ENCODE results near the gene DENND6A. TPM values are rescaled to one million over a fixed set of nuclear protein-coding genes. Genes with fewer than 3 reads are reported as not detected.

The DENND6A gene, protein sequence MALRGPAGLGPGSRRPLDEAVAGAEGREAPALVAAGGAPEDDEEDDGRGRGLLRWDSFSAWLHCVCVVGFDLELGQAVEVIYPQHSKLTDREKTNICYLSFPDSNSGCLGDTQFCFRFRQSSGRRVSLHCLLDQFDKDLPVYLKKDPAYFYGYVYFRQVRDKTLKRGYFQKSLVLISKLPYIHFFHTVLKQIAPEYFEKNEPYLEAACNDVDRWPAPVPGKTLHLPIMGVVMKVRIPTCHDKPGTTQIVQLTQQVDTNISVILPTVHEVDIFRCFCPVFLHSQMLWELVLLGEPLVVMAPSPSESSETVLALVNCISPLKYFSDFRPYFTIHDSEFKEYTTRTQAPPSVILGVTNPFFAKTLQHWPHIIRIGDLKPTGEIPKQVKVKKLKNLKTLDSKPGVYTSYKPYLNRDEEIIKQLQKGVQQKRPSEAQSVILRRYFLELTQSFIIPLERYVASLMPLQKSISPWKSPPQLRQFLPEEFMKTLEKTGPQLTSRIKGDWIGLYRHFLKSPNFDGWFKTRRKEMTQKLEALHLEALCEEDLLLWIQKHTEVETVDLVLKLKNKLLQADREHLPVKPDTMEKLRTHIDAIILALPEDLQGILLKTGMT
- total RNA-seq, result 10 to 100 TPM in 3 of 4 donors, 1 to 10 TPM in 1; 9.4 to 29.7 (median 18.9) TPM

DNA sequence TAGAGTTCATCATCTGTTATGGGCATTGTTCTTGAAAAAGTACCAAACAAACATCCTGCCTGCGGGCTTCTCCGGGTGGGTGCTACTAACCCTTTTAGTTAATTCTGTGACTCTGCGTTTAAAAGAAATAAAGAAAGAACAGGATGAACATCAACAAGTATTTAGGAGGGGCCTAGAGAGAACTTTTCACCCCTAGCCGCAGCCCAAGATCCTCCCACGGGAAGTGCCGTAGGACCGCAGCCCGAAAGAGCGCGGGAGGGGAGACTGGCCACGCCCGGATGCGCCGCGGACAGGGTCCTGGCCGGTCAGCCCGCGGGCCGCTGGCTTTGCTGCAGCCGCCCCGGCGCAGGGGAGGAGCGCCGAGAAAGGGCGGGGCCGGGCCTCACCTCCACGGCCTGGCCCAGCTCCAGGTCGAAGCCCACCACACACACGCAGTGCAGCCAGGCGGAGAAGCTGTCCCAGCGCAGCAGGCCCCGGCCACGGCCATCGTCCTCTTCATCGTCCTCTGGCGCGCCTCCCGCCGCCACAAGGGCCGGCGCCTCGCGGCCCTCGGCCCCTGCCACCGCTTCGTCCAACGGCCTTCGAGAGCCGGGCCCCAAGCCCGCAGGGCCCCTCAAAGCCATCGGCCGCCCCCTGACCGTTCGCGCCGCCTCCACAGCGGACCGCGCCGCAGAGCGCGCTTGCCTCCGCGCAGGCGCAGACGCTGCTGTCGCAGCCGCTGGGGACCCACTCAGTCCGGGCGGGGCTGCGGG lies at the start of gene DENND6A:
Gene DENND6A (minus strand): TSS at position 682 of the 752 bp plus-strand sequence. CDS start 59 bp downstream, at position 623.
- intact Hi-C loops (cut with DNase I; ENCODE audit: low total_unique reads), result no loop called here

DNA sequence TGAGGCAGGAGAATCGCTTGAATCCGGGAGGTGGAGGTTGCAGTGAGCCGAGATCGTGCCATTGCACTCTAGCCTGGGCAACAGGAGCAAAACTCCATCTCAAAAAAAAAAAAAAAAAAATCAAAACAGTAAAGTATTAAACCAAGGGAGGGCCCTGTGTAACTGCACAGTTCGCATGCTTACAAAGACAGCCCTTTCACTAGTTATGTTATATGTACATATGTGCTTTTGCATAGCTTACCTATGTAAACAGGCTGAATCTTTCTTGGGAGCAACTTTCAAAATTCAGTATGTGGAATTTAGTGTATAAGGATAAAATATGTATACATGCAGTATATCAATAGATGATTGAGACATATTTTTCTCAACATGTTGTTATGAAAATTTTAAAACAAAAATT lies 47.1 kb upstream of the DENND6A start:
- no peaks in the 10 kb centered on the region for H3K9me3 ChIP-seq
- no peak overlapping the region for H3K27ac ChIP-seq
- 95 to 97% methylated on average over 5 of the region's 5 CpGs for WGBS, 2 donors (ENCODE audit: low coverage in 1 of 2)
- no peaks in the 10 kb centered on the region for H3K36me3 ChIP-seq
- TF ChIP-seq POLR2A (IDR thresholded peaks at IDR 0.05) (no peak), POLR2AphosphoS5 (IDR thresholded peaks at IDR 0.05) (no peak), EP300 (IDR thresholded peaks at IDR 0.05; ENCODE audit: low read depth) (no peak)
- TF ChIP-seq, protein P1, sequence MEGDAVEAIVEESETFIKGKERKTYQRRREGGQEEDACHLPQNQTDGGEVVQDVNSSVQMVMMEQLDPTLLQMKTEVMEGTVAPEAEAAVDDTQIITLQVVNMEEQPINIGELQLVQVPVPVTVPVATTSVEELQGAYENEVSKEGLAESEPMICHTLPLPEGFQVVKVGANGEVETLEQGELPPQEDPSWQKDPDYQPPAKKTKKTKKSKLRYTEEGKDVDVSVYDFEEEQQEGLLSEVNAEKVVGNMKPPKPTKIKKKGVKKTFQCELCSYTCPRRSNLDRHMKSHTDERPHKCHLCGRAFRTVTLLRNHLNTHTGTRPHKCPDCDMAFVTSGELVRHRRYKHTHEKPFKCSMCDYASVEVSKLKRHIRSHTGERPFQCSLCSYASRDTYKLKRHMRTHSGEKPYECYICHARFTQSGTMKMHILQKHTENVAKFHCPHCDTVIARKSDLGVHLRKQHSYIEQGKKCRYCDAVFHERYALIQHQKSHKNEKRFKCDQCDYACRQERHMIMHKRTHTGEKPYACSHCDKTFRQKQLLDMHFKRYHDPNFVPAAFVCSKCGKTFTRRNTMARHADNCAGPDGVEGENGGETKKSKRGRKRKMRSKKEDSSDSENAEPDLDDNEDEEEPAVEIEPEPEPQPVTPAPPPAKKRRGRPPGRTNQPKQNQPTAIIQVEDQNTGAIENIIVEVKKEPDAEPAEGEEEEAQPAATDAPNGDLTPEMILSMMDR (IDR thresholded peaks at IDR 0.05), result no peak
- intact Hi-C loops (cut with DNase I; ENCODE audit: low total_unique reads) (no loop called here), in situ Hi-C loops (cut with MboI; ENCODE audit: low pct_ligation_motif_present in 1 of 4, low pct_unique_long_range_greater_than_20kb in 1 of 4, low sequenced_read_pairs in 3 of 4) (no loop called here)
- no peaks in the 10 kb centered on the region for H3K27me3 ChIP-seq
- no peaks in the 10 kb centered on the region for H3K4me1 ChIP-seq
- no peak for DNase-seq
- no peak overlapping the region for H3K4me3 ChIP-seq

More for the DNA sequence above, at the start of gene DENND6A:
- WGBS, 2 donors (ENCODE audit: low coverage in 1 of 2), result 0% methylated on average over 3 to 28 of the region's 71 CpGs
- H3K4me3 ChIP-seq, result peak within 1 kb of the TSS; percentile 70 to 100 (median 90)
- in situ Hi-C loops (cut with MboI; ENCODE audit: low pct_ligation_motif_present in 1 of 4, low pct_unique_long_range_greater_than_20kb in 1 of 4, low sequenced_read_pairs in 3 of 4), result loop anchor here in 1 of 4 donors (10.0 kb wide), 1 partner anchor 62 kb away; the partner anchor contains the start of gene SLMAP
- H3K27ac ChIP-seq, result peak within 1 kb of the TSS; percentile 98 to 100 (median 100)
- no peaks in the 10 kb centered on the region for H3K27me3 ChIP-seq
- TF ChIP-seq POLR2A (IDR thresholded peaks at IDR 0.05) (peak; percentile 96), EP300 (IDR thresholded peaks at IDR 0.05; ENCODE audit: low read depth) (no peak), POLR2AphosphoS5 (IDR thresholded peaks at IDR 0.05) (peak; percentile 98 to 99 (median 99))
- DNase-seq, result peak; percentile 85
- peaks cover 13 to 46% (median 21%) of the 10 kb centered on the region in 4 donors for H3K4me1 ChIP-seq
- no peaks in the 10 kb centered on the region for H3K36me3 ChIP-seq
- no peaks in the 10 kb centered on the region for H3K9me3 ChIP-seq

DNA sequence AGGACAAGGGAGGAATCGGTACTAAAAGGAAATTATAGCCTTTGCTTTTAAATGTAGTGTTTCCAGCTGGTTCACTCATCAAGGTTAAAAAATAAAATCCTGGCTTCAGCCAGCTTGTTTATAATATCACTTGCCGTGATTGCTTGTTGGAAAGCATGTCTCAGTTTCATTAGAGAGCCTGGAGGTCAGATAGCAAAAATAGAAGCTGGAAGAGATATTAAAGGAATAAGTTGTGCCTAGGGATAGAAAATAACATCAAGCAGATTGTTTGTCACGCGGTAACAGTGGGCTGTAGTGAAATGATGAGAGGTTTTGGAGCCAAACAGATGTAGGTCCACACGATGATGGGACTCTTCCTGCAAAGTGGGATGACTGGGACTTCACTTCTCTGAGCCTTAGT lies 45.5 kb upstream of the DENND6A start:
- no peaks in the 10 kb centered on the region for H3K9me3 ChIP-seq
- intact Hi-C loops (cut with DNase I; ENCODE audit: low total_unique reads) (no loop called here), in situ Hi-C loops (cut with MboI; ENCODE audit: low pct_ligation_motif_present in 1 of 4, low pct_unique_long_range_greater_than_20kb in 1 of 4, low sequenced_read_pairs in 3 of 4) (no loop called here)
- 74 to 80% methylated on average over 5 of the region's 5 CpGs for WGBS, 2 donors (ENCODE audit: low coverage in 1 of 2)
- no peak for DNase-seq
- H3K4me1 ChIP-seq, result no peaks in the 10 kb centered on the region
- no peaks in the 10 kb centered on the region for H3K36me3 ChIP-seq
- H3K27me3 ChIP-seq, result no peaks in the 10 kb centered on the region
- H3K4me3 ChIP-seq, result no peak overlapping the region
- H3K27ac ChIP-seq, result peak overlapping the region in 1 of 4 donors; percentile 3
- TF ChIP-seq POLR2A (IDR thresholded peaks at IDR 0.05), result no peak
- TF ChIP-seq, protein P1 (IDR thresholded peaks at IDR 0.05), result no peak
- no peak for TF ChIP-seq EP300 (IDR thresholded peaks at IDR 0.05; ENCODE audit: low read depth)
- no peak for TF ChIP-seq POLR2AphosphoS5 (IDR thresholded peaks at IDR 0.05)

DNA sequence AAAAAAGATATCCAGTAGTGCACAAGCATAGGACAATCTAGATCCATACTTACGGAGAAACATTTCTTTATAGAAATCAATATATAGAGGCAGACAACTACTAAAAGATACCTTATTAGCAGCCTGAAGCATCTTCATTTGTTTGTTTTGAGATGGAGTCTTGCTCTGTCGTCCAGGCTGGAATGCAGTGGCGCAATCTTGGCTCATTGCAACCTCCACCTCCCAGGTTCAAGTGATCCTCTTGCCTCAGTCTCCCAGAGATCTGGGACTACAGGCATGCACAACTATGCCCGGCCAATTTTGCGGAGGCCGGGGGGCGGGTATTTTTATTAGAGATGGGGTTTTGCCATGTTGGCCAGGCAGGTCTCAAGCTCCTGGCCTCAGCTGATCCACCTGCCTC lies 45.0 kb upstream of the DENND6A start:
- TF ChIP-seq POLR2AphosphoS5 (IDR thresholded peaks at IDR 0.05) (no peak), POLR2A (IDR thresholded peaks at IDR 0.05) (no peak)
- Histone ChIP-seq H3K36me3 (no peaks in the 10 kb centered on the region), H3K27me3 (no peaks in the 10 kb centered on the region), H3K9me3 (no peaks in the 10 kb centered on the region), H3K4me3 (no peak overlapping the region), H3K27ac (peak overlapping the region in 1 of 4 donors; percentile 3), H3K4me1 (no peaks in the 10 kb centered on the region)
- no peak for DNase-seq
- 85 to 97% methylated on average over 5 to 7 of the region's 7 CpGs for WGBS, 2 donors (ENCODE audit: low coverage in 1 of 2)
- intact Hi-C loops (cut with DNase I; ENCODE audit: low total_unique reads) (no loop called here), in situ Hi-C loops (cut with MboI; ENCODE audit: low pct_ligation_motif_present in 1 of 4, low pct_unique_long_range_greater_than_20kb in 1 of 4, low sequenced_read_pairs in 3 of 4) (no loop called here)
